ENCODE results near the gene CD302. TPM values are rescaled to one million over a fixed set of nuclear protein-coding genes. Genes with fewer than 3 reads are reported as not detected.

Gene CD302
- total and polyA plus RNA-seq, 2 of the 4 experiments (the other 2 are of a cell fraction), result 3.8 to 4.0 TPM

GRCh38 chr2:159817283-159817682 lies 19.3 kb upstream of the CD302 start:
- H3K79me1 ChIP-seq (ENCODE audit: low read depth in 1 of 2, low read length in 2 of 2), result no peaks in the 10 kb centered on the region
- no peak overlapping the region for H2AFZ ChIP-seq (replicated peaks; ENCODE audit: low read length, poor library complexity)
- H3K4ac ChIP-seq (ENCODE audit: low read depth, low read length), result no peak overlapping the region
- no TSS peak for BruUV-seq (replicated peaks)
- dilution Hi-C loops (cut with HindIII; ENCODE audit: low sequenced_read_pairs, unreplicated experiment), result no loop called here
- H2BK20ac ChIP-seq (ENCODE audit: low read depth, low read length), result no peak overlapping the region
- POLR2A ChIA-PET (ENCODE audit: unreplicated experiment), result no interaction called here
- no peak overlapping the region for H2AK9ac ChIP-seq (replicated peaks; ENCODE audit: low read depth, low read length, poor library complexity)
- peaks cover 9% of the 10 kb centered on the region for H3K27me3 ChIP-seq (ENCODE audit: control insufficient read depth, insufficient read depth, low read length)
- H3K56ac ChIP-seq (ENCODE audit: extremely low read depth, insufficient read depth, low read length), result no peak overlapping the region
- no peak overlapping the region for H4K8ac ChIP-seq (ENCODE audit: low read depth in 2 of 2, low read length in 2 of 2)
- H2BK5ac ChIP-seq (ENCODE audit: low read depth, low read length, poor library complexity, severe bottlenecking), result no peak overlapping the region
- TF ChIP-seq RAD21 (IDR thresholded peaks at IDR 0.05; ENCODE audit: low read length) (no peak), POLR2A (IDR thresholded peaks at IDR 0.05; ENCODE audit: low read depth, low read length) (no peak), MXI1 (IDR thresholded peaks at IDR 0.05; ENCODE audit: borderline replicate concordance, low read depth, low read length) (no peak), SMC3 (IDR thresholded peaks at IDR 0.05; ENCODE audit: low read depth, low read length) (no peak), ELK1 (IDR thresholded peaks at IDR 0.05; ENCODE audit: borderline replicate concordance, low read depth, low read length) (no peak), CHD1 (IDR thresholded peaks at IDR 0.05; ENCODE audit: low read depth, low read length) (no peak)
- H3K36me3 ChIP-seq (ENCODE audit: control insufficient read depth, insufficient read depth, low read length), result no peaks in the 10 kb centered on the region
- H2BK120ac ChIP-seq (ENCODE audit: low read depth, low read length), result no peak overlapping the region
- H4K91ac ChIP-seq (ENCODE audit: insufficient read depth, low read depth, low read length), result no peak overlapping the region
- no peaks in the 10 kb centered on the region for H3K9me1 ChIP-seq (ENCODE audit: insufficient read depth, low read length)
- in situ Hi-C loops (cut with MboI; ENCODE audit: low sequenced_read_pairs), result no loop called here
- no CpG with 5 or more reads among the region's 1 CpG for WGBS, 2 experiments (ENCODE audit: extremely low coverage in 2 of 2, insufficient read length in 1 of 2)
- no peaks in the 10 kb centered on the region for H3K4me1 ChIP-seq (ENCODE audit: control insufficient read depth, insufficient read depth, low read length)
- no peak overlapping the region for H3K14ac ChIP-seq (replicated peaks; ENCODE audit: low read depth, low read length)
- no peak overlapping the region for H3K4me3 ChIP-seq (ENCODE audit: insufficient read depth, low read depth, low read length)
- H3K9ac ChIP-seq (ENCODE audit: low read depth, low read length), result no peak overlapping the region
- CTCF ChIA-PET, result interaction anchor here (0.7 kb wide), 1 partner anchor 9 kb away, joined by 3 read pairs; no protein-coding TSS in a partner anchor
- no peak overlapping the region for H3K27ac ChIP-seq (ENCODE audit: insufficient read depth, low read length)
- ATAC-seq (ENCODE audit: low read depth), result no peak
- no peak for DNase-seq
- H3K18ac ChIP-seq (ENCODE audit: low read depth, low read length), result no peak overlapping the region
- no peaks in the 10 kb centered on the region for H3K9me3 ChIP-seq (ENCODE audit: control insufficient read depth, insufficient read depth, low read length)
- intact Hi-C loops (cut with micrococcal nuclease), result no loop called here
- no peak overlapping the region for H2BK15ac ChIP-seq (ENCODE audit: low read depth, low read length)
- no peak overlapping the region for H3K4me2 ChIP-seq (ENCODE audit: low read depth, low read length)
- no peak overlapping the region for H2AK5ac ChIP-seq (ENCODE audit: low read depth, low read length)
- H3K23ac ChIP-seq (ENCODE audit: low read depth, low read length), result no peak overlapping the region
- H4K5ac ChIP-seq (ENCODE audit: low read depth, low read length), result no peak overlapping the region
- no peaks in the 10 kb centered on the region for H4K20me1 ChIP-seq (ENCODE audit: insufficient read depth, low read length)
